Thoracic aorta (tissue), 2 donors: Measurements from ENCODE around the gene INKA1. TPM values are rescaled to one million over a fixed set of nuclear protein-coding genes. Genes with fewer than 3 reads are reported as not detected.

Source experiments
- ATAC-seq: fragments of 150-250 bp; one replicate; pipeline ENCODE4 v1.8.0; 2017; ENCODE audit warnings: low read depth; ENCODE audit not compliant: insufficient number of reproducible peaks, low FRiP score
- DNase-seq: peaks from one replicate; pipeline ENCODE4 v3.0.0-alpha.2; 2020; ENCODE audit warnings: low spot score
- H3K27ac ChIP-seq, 2 donors: fragments of 200-600 bp; sonication (generic); 1 replicate in 1 of 2; 2 replicates in 1 of 2; pipeline ENCODE4 v1.5.1; 2016; ENCODE audit warnings: mild to moderate bottlenecking in 2 of 2, moderate library complexity in 2 of 2
- H3K27me3 ChIP-seq: fragments of 200-600 bp; sonication (generic); replicated peaks from 2 replicates; pipeline ENCODE4 v1.6.0; 2016; ENCODE audit warnings: mild to moderate bottlenecking; ENCODE audit not compliant: insufficient read depth
- H3K36me3 ChIP-seq: fragments of 200-600 bp; sonication (generic); one replicate; pipeline ENCODE4 v1.5.1; 2016
- H3K4me1 ChIP-seq, 2 donors: fragments of 200-600 bp; sonication (generic); 1 replicate in 1 of 2; 2 replicates in 1 of 2; pipeline versions ENCODE4 v1.5.1 to v1.6.0; 2016; ENCODE audit warnings: low read depth in 2 of 2, mild to moderate bottlenecking in 1 of 2; ENCODE audit not compliant: control insufficient read depth in 1 of 2
- H3K4me3 ChIP-seq: fragments of 200-600 bp; sonication (generic); 2 replicates; pipeline ENCODE4 v1.5.1; 2016; ENCODE audit warnings: mild to moderate bottlenecking
- H3K9me3 ChIP-seq: fragments of 200-600 bp; sonication (generic); 2 replicates; pipeline ENCODE4 v1.5.1; 2016
- CTCF ChIP-seq: fragments of 200-600 bp; sonication (generic); IDR thresholded peaks from one replicate; pipeline ENCODE4 v1.5.1; 2019; ENCODE audit warnings: antibody characterized with exemption
- total RNA-seq, 2 donors: library from RNA; depleted of rRNA; stranded (reverse); fragments of >200 nt; gene quantifications; one replicate each; pipeline versions ENCODE4 v1.1.0 to v1.2.3, GENCODE V29; 2016

INKA1 gene
- total RNA-seq, 2 donors from 2014 or later = 6.4 to 9.2 TPM

GRCh38 chr3:49845694-49846093 lies 42.6 kb downstream of the INKA1 start:
- ATAC-seq (no peak), DNase-seq (no peak)
- no peak overlapping the region for H3K27ac ChIP-seq
- TF ChIP-seq CTCF = no peak
- H3K36me3 ChIP-seq = no peaks in the 10 kb centered on the region
- no peaks in the 10 kb centered on the region for H3K9me3 ChIP-seq
- no peaks in the 10 kb centered on the region for H3K4me1 ChIP-seq
- H3K4me3 ChIP-seq = no peak overlapping the region
- no peaks in the 10 kb centered on the region for H3K27me3 ChIP-seq

Other genes with a start within 250 kb of the INKA1 start
- gene BSN, start 248.8 kb upstream of the INKA1 start, total RNA-seq = under 1 TPM; 0.27 to 0.35 TPM
- 100 to 1,000 TPM in 1 of 2 donors, 10 to 100 TPM in 1; 57.6 to 108 TPM for gene APEH, start 128.9 kb upstream of the INKA1 start, total RNA-seq
- gene MST1, start 113.8 kb upstream of the INKA1 start, total RNA-seq = 1 to 10 TPM; 8.3 to 9.2 TPM
- 10 to 100 TPM; 28.3 to 29.4 TPM for gene RNF123, start 113.7 kb upstream of the INKA1 start, total RNA-seq
- 1 to 10 TPM; 3.0 to 5.8 TPM for gene AMIGO3, start 83.6 kb upstream of the INKA1 start, total RNA-seq
- gene GMPPB, start 79.3 kb upstream of the INKA1 start, total RNA-seq = 10 to 100 TPM; 30.5 to 43.1 TPM
- gene IP6K1, start 16.7 kb upstream of the INKA1 start, total RNA-seq = 10 to 100 TPM; 56.6 to 69.0 TPM
- under 1 TPM in 1 of 2 donors, not detected in 1; 0.68 TPM for gene CDHR4, start 3.4 kb upstream of the INKA1 start, total RNA-seq
- gene UBA7, start 10.7 kb downstream of the INKA1 start, total RNA-seq = 100 to 1,000 TPM in 1 of 2 donors, 10 to 100 TPM in 1; 74.1 to 119 TPM
- 1 to 10 TPM; 2.3 to 3.2 TPM for gene TRAIP, start 53.3 kb downstream of the INKA1 start, total RNA-seq
- not detected for gene CAMKV, start 66.6 kb downstream of the INKA1 start, total RNA-seq
- 1 to 10 TPM; 3.7 to 7.7 TPM for gene MST1R, start 100.6 kb downstream of the INKA1 start, total RNA-seq
- 10 to 100 TPM; 17.4 to 23.4 TPM for gene MON1A, start 126.5 kb downstream of the INKA1 start, total RNA-seq
- gene RBM6, start 136.9 kb downstream of the INKA1 start, total RNA-seq = 100 to 1,000 TPM in 1 of 2 donors, 10 to 100 TPM in 1; 99.6 to 181 TPM